DOHH2 (cell line): ENCODE measurements around the gene ETV6.

Experiments used
- CTCF ChIP-seq: fragments of 200-600 bp; sonication (generic); IDR thresholded peaks from one replicate; pipeline ENCODE4 v1.5.1; 2014; ENCODE audit warnings: antibody characterized with exemption, mild to moderate bottlenecking, low read depth, low read length; ENCODE audit not compliant: poor library complexity, severe bottlenecking
- EZH2phosphoT487 ChIP-seq: fragments of 200-600 bp; sonication (generic); IDR thresholded peaks from 2 replicates; pipeline ENCODE4 v1.6.1; 2017; ENCODE audit warnings: borderline replicate concordance, mild to moderate bottlenecking, antibody characterized with exemption, low read length, moderate library complexity, mixed read lengths

DNA sequence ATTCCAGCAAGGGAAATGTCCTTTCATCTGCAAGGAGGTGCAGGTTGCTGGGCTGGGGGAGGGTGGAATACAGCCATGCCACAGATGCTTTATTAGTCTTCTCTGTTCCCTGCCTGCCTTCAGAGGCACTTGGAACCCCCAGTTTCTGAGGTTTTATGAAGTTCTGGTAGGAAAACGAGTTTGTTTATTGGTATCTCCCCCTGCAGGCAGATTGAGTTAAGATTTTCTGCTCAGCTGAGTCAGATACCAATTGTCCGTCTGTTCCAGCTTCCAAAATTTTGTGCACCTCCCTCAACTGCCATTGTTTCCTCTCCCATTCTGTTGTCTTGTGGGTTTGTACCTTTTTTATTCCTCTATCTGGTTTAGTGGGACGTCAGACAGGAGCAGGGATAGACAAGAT, 155.6 kb downstream of the ETV6 start:
- TF ChIP-seq CTCF (peak; percentile 42), EZH2phosphoT487 (no peak)
